Anterior cingulate cortex (tissue), 58 donors: ENCODE measurements around the gene ERFE.

Experiments
- DNase-seq, 58 donors: peaks; one replicate each; lab custom pipeline; 2025; lab: John Stamatoyannopoulos, UW

ERFE gene

GRCh38 chr2:238190445-238190844 is 31.7 kb downstream of the ERFE start:
- DNase-seq = no peak

GRCh38 chr2:238202326-238203093 is 43.7 kb downstream of the ERFE start:
- peak in 1 of 58 donors; percentile 24 for DNase-seq

DNA sequence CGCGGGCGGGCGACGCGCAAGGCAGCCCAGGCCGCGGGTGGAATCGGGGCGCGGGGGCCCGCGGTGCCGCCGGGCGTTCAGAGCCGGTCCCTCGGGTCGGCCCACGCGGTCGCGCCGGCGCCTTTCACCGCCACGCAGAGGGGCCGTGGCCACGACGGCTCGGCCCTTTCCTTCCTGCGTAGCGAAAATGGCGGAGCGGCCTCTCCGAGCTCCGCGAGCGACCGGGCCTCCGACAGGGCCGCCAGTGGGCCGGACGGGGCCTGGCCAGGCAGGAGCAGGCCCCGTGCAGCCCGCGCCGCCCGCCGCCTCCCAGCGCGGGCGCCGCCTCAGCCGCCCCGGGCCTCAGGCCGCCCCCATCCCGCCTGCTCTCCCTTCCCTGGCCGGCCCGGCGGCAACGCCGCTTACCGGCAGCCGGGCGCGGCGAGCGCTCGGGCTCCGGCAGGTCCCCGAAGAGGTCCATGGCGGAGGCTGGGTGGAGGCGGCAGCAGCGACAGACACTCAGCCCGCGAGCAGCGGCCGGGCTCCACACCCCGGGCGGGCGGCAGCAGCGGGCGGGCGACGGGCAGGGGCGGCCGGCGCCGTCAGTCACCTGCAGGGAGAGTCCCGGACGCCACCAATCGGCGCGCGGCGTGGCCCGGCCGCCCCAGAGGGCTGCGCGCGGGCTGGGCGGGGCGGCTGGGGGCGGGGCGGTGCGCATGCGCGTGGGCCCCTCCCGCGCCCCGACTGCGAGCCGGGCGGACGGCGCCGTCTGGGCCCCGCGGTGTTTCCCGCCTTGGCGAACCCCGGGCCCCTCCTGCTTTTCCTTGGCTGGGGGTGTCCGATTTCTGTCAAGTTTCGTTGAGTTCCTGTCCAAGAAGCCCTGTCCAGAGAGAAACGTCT is 44.6 kb downstream of the ERFE start, which contains the start of gene ILKAP:
Gene ILKAP (minus strand): TSS at position 602 of the 879 bp plus-strand sequence. CDS start 142 bp downstream, at position 460.
- peak in 57 of 58 donors; percentile 30 to 90 (median 81) for DNase-seq

DNA sequence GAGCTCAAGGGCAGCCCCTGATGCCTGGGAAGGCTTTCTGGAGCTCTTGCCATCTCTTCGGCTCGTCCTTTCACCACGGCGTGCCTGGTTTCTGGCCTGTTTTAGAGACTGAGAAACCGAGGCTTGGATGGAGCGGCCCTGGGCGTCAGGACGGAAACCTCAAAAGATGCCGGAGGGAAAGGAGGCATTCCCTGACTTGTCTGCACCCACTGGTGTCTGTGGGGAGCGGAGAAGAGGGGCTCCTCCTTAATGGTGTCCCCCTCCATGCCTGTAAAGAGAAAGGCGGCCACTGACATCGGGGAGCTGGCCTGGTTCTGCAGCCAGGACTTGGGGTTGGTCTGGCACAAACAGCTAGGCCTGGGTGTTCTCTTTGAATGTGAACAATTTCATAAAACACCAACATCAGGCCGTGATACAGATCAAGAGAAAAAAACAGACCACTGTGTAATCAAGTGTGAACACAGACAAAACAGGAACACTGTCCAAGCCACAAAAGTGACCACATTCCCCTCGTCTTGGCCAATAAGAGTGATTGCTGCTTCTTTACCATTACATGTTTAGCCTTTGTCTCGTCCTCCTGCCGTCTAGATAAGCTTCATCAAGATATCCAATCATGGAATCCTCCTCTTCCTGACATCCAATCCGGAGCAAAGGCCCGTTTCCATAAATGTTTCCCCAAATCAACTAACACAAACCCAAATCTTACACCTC is 45.4 kb downstream of the ERFE start:
- DNase-seq = peak in 1 of 58 donors; percentile 45

DNA sequence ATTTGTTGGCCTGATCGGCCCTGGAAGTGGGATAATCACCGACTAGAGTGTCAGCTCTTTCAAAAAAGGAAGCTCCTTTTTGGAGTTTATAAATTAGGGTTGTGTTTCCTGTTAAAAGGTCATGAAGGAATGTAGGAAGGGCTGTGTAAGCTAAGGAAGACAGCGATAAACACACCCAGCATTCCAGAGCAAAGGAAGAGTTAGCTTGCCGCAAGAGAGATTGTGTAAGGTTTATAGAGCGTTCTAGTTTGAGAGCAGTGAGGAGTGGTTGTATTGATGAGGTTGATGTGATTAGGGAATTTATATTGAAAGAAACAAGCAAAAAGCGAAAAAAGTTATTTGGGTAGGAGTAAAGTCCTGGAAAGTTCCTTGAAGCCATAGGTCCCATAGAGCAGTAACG is 48.2 kb downstream of the ERFE start:
- DNase-seq = no peak

DNA sequence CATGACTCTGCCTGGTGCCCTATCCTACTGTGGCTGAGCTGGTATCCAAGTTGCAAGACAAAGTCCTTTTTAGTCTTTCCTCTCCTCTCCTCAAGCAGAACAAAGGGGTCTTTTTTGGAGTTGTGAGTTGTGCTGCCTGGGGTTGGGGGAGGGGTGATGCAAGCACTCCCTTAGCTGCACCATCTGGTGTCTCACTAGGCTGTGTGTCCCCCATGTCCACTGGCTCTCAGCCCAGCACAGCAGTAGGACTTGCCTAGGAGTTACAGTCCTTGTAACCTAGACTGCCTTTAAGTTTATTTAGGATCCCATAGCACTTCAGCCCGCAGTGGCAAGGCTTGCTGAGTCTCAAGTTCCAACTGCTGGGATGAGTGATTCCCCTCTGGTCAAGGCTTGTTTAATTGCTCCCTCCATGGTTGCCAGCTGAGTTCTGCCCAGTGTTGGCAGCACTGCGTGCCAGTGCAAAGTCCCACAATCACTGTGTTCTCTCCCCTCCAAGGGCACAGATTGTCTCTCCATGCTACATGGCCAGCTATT is 57.9 kb downstream of the ERFE start:
- DNase-seq = peak in 56 of 58 donors; percentile 22 to 96 (median 80)
